HTR-8/SVneo (cell line): Measurements from ENCODE around the gene ITFG1.

Experiments
- DNase-seq: peaks from one replicate; pipeline ENCODE4 v3.0.0; 2011; ENCODE audit warnings: low spot score, mixed read lengths; ENCODE audit not compliant: insufficient read length
- FAIRE-seq: peaks from 2 replicates; lab custom pipeline; 2011; peaks lifted over from hg19 to GRCh38; lab: Jason Lieb, UNC

Gene ITFG1

DNA sequence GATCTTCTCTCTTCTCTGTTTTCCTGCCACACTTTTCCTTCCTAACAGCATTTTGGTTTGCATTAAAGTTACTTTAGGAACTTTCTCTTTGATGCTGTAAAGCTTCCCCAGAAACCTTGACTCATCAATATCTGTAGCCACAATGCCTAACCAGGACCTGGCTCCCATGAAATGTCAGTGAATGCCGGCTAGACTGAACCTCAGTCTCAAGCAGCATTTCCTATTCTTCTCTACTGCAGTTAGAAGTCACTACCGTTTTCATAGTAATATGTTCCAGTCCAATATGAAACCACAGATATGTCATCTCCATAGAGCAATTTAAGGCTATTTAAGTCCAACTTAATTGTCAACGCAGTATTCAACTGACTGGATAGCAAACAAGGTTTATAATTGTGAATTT, 28.9 kb downstream of the ITFG1 start:
- FAIRE-seq = no peak
- no peak for DNase-seq

DNA sequence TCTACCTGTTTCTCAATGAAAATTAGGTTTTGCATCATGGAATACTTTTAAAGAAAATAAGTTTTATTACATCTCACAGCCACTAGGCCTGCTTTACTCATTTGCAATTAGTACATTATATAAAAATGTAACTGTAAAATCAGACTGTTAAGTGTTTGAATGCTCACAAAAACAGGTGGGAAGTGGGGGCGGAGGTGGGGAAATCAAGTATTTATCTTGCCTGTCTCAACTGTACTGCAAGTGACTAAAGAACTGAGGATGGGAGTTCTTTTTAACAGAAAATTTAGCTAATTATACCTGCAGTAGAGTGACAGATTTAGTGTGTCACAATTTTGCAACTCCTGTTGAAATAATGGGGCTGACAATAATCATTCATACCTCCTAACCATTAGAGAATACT, 34.1 kb downstream of the ITFG1 start:
- DNase-seq (no peak), FAIRE-seq (no peak)

DNA sequence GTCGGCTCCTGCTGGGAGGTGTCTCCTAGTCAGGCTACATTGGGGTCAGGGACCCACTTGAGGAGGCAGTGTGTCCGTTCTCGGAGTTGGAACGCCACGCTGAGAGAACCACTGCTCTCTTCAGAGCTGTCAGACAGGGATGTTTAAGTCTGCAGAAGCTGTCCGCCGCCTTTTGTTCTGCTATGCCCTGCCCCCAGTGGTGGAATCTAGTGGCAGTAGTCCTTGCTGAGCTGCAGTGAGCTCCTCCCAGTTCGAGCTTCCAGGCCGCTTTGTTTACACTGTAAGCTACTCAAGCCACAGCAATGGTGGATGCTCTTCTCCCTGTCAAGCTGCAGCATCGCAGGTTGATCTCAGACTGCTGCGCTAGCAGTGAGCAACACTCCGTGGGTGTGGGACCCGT, 36.0 kb downstream of the ITFG1 start:
- DNase-seq (no peak), FAIRE-seq (no peak)

DNA sequence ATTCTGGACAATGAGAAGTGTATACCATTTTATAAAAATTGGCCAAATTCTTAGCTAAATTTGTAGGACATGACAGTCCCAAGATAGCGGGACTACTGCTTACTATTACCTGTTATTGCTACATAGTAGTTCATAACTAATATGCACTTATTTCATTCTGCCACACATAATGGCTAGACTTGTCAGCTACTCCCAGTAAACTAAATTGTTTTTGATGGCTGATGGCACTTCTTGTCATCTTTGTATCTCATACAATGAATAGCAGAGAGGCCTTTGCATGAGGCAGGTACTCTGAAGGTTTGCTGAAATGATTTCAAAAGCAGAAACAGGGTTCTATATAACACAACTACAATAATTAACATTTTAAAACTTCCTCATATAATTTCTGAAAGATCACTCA, 44.0 kb downstream of the ITFG1 start:
- no peak for DNase-seq
- no peak for FAIRE-seq

DNA sequence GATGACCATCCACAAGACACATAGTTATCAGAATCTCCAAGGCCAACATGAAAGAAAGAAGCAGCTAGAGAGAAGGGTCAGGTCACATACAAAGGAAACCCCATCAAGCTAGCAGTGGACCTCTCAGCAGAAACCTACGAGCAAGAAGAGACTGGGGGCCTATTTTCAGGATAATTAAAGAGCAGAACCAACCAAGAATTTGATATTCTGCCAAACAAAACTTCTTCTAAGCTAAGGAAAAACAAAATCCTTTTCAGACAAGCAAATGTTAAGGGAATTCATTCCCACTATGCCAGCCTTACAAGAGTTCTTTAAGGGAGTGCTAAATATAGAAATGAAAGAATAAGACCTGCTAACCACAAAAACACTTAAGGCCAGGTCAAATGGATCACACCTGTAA, 47.8 kb downstream of the ITFG1 start:
- no peak for DNase-seq
- FAIRE-seq = no peak

DNA sequence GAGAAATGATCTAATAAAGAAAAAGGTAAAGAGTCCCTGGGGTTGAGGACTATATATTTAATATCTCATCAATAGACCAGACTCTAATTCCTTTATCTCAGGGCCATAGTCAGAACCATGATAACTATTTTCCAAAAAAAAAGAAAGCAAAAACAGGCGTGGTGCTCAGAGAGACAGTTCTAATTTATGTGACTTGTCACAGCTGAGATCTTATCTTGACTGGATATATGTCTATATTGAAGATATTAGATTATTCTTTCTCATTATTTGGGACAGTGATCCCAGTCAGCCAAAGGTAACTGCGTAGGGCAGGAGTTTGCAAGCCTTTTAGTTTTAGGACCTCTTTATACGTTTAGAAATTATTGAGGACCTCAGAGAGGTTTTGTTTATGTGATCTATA, 52.4 kb downstream of the ITFG1 start:
- no peak for FAIRE-seq
- DNase-seq = no peak

DNA sequence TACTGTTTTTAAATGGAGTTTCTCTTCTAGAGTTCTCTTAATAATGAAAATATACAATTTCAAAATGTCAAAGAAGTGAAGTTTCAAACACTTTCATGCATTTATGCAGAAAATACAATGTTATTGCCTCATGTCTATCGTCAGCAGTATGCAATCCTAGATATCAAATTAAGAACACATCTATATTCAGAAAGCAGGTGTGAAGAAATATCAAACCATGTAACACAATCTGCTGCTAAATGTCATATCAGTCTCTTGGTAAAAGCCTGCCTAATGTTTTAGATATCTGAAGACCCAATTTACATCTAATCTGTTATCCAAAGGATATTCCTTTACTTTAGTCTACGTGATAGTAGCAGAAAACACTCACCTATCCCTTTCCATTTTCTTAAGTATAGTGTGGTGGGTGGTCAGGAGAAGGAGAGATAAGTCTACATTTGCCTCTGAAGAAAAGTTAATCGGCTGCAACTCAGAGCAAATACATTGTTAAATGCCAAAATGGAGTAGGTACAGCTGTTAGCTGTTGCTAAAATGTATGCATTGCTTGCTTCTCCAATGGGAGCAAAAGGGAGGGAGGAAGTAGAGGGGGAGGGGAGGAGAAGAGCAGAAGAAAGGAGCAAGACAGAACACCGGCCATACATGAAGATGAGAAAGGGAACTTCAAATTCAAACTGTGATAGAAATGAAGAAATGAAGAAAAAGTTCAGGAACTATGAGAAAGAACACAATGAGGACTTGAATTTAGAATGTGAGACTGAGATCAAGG, 64.9 kb downstream of the ITFG1 start:
- FAIRE-seq (no peak), DNase-seq (no peak)

DNA sequence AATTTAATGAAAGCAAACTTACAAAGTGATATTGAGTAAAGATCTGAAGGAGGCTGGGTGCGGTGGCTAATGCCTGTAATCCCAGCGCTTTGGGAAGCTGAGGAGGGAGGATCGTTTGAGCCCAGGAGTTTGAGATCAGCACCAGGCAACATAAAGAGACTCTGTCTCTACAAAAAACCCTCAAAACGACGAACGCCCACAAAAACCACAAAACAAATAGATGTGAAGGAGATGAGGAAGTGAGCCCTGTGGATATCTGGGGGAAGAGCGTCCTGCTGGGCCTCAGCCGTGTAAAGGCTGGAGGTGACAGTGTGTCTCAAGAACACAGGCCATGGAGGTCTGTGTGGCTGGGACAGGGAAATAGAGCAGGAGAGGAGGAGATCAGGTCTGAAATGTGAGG, 68.8 kb downstream of the ITFG1 start:
- no peak for FAIRE-seq

DNA sequence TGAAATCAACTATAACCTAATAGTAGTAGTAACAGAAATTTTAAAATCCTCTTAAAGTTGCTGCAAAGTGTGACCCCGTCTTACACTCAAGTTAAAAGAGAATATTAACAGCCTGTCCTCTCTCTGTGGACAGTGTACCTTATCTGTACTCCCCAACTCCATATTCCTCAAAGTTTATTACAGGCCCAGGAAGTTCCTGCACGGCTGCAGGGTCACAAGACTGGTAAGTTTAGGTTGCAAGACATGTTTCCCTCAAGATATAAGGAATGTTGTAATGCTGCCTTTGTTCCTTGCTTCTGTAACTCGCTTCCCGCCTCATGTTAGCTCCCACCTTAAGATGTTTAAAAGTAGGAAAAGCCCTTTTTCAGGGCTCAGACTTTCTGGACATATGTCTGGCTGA, 72.2 kb downstream of the ITFG1 start:
- DNase-seq (no peak), FAIRE-seq (no peak)

More for the DNA sequence above, 68.8 kb downstream of the ITFG1 start:
- DNase-seq = no peak

DNA sequence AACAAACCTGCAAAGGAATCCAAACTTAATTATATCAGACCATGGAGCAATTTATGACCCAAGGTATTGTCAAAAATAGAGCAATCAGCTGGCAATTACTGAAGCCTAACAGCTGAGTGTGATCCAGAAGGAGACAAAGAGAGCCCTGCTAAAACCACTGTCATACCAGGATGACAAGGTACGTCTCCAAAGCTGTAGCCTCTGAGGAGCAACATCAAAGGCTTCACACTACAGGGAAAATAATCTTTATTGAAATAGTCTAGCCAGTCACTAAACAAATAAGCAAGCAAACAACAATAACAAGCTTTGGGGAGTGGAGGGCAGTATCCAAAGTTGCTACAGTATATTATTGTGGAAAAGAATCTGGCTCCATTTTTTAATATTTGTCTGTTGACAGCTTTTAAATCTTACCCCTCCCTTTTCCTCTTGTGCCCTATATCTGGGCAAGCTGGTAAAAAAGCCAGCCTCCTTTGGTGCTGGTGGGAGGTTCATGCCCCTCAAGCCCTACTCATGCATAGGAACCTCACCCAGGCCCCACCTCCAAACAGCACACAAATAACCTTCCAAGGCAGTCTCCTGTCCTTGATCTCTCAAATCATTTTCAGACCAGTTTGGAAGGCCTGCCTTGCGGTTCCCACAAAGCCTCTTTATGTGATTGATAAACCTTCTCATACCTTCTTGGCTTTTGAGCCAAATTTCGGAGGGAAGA, 73.7 kb downstream of the ITFG1 start:
- no peak for FAIRE-seq
- DNase-seq = no peak

DNA sequence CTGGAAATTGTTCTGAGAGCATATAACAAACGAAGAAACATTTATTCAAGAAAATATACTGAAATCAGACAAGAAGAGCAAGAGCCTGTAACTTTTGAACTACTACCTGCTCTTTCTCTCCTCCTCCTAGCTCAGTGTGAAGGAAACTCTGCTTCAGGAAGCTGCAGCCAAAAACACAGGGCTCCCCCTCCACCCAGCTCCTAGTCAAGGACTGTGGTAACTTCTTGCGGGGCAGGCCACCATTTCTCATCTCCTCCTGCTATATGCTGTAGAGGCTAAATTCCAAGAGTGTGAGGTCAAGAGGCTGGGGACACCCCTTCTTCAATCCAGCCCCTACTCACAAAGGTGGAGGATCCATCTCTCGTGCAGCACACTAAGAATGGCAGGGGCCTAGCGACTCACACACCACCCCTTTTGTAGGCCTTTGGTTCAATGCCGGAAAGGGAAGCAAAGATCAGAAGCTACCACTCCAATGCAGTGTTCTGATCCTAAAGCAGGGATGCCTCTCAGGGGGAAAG, 74.6 kb downstream of the ITFG1 start:
- no peak for FAIRE-seq
- no peak for DNase-seq

DNA sequence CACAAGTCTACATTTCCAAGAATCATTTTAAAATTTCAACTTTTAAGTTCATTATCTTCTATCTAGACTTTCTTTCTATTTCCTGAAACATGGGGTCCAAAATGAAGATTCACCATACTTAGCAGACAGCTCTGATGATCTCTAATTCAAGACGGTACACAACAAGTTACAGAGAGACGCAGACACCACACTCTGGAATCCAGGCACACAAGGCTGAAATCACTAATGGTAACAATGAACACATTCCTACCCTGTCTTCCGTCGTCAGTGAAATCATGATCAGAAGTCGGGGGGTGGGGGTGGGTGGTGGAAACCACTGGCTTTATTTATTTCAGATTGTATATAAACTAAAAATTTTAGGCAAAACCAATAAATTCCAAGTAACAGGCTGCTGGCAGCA, 78.5 kb downstream of the ITFG1 start:
- FAIRE-seq (no peak), DNase-seq (no peak)

DNA sequence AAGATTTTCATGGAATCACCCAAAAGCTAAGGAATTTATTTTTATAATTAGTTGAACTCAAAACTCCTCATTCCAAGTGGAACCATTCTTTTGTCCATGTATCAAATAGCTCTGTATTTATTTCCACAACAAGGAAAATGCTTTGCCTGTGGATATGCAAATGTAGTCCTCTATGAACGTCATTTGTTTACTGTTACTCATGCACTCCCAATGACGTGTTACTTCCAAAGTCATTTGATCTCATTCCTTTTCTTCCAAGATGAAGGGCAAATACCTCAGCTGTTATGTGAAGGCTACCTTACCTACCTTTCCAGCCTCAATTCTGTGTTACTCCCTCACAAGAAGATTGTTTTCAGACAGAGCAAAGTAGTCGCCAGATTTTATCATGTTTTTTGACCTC, 83.7 kb downstream of the ITFG1 start:
- no peak for FAIRE-seq

DNA sequence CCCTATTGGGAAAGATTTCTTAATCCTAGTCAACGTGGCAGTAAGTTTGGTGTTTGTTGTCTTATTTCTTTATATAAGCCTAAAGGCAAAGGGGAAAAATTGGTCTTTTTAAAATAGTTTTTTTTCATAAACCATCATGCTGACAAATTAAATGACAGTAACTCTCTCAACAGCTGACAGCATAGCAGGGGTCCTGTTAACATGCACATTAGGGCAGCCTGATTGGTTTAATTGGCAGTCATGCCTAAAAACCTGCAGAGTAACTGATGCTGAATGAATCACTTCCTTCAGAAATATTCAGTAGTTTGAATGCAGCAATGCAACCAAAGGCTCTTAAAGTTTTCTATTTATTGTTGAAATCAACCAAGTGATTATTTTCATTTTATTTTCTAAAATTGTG, 85.4 kb downstream of the ITFG1 start:
- DNase-seq (no peak), FAIRE-seq (no peak)

More for the DNA sequence above, 83.7 kb downstream of the ITFG1 start:
- DNase-seq = no peak

DNA sequence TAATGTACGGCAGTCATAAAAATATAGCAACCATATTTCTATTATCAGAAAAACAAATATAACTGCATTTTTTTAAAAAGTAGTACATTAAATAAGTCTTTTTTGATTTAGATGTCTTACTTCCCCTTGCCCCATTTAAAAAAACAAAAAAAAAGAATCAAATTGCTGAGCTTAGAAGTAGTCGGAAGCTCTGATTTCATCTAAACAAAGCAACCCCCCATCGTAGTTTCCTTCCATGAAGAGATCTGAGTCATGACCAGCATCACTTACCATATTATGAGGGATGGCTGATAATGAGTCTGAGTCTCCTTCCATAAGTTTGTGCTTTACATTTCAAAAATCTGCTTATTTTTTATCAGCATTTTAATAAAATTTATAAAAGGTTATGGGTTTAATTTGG, 86.2 kb downstream of the ITFG1 start:
- no peak for FAIRE-seq
- no peak for DNase-seq

DNA sequence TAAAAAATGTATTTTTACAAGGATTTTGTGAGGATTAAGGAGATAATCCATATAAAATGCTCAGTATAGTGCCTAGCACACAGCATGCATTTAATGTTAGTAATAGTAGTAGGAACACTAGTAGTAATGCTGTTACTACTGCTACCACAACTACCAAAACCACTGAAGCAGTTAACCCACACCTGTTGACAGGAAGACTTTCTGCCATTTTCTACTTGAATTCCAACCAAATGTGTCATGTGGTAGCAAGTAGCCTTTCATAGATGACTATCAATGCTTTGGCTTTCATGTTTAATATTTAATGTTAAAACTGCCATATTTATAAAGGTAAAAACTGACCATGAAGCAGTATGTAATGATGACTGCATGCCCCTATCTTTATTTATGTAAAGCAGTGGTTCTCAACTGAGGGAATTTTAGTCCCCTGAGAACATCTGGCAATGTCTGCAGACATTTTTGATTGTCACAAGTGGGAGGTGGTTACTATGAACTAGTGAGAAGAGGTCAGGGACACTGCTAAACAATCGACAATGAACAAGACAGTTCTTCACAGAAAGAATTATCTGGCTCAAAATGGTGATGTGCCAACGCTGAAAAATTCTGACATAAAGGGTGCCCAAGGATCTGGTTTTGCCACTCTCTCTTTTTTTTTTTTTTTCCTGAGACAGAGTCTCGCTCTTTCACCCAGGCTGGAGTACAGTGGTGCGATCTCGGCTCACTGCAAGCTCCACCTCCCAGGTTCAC, 89.4 kb downstream of the ITFG1 start:
- no peak for DNase-seq
- no peak for FAIRE-seq

DNA sequence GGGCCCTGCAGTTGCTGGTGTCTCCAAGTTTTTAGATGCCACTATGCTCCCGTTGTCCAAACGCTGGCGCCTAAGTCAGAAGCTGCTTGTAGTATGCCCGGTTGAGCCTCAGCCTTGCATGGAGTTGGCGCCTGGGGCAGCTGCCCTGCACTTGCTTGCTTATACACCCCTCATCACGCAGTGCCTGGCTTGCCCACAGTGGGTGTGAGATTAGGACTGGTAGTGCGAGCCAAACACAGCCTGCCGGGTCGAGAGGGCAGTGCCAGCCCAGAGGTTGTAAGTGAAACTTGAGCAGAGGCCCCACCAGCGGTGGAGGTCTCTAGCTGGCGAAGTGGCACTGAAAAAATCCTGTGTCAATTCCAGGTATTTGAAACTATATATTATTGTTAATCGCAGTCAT, 90.3 kb downstream of the ITFG1 start:
- DNase-seq (no peak), FAIRE-seq (no peak)

DNA sequence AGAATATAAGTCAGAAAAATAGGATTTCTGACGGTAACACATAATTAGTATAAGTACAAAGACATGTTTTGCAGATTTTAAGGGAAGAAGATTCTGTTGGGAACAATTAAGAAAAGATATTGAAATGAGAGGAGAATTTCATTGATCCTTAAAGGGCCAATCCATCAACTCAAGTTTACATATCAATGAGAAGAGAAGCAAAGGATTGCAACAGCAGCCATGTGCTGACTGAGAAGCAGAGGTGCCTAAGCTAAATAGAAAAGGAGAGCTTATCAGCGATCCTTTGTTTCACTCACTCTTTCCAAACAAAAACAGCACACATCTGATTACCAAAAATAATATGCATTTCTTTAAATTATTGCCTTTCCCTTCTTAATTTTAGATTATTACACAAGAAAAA, 94.6 kb downstream of the ITFG1 start:
- FAIRE-seq (no peak), DNase-seq (no peak)

DNA sequence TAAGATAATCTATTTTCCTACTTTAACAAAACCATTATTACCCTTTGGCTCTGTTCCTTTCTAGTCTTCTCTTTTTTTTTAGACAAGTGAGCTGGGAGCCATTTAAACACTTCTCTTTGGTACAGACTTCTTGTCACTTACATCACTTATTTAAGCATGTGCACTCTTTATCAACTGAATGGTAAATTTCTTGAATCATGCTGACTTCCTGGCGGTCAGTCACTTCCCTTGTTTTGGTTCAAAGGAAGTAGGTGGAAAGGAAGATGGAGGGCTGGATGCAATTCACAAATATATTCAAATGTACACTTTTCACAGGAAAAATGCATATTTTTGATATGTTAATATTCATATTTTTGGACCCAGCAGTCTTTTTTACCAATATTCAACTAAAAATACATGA, 97.1 kb downstream of the ITFG1 start:
- DNase-seq = no peak
- no peak for FAIRE-seq

DNA sequence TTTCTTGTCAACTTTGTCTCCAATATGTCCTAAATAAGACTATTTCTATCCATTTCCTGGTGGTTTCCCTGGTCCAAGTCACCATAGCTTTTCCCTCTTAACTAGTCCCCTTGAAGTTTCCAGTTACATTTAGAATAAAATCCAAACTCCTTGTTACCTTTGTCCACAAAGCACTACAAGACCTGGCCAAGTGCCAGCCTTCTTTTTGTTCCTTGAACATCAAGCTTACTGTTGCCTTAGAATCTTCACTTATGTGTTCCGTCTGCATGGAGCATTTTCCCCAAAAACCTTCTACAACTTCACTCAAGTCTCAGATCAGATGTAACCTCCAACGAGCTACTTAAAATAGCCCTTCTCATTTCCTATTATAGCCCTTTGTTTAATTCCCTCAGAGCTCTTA, 101.4 kb downstream of the ITFG1 start:
- no peak for DNase-seq
- FAIRE-seq = no peak

DNA sequence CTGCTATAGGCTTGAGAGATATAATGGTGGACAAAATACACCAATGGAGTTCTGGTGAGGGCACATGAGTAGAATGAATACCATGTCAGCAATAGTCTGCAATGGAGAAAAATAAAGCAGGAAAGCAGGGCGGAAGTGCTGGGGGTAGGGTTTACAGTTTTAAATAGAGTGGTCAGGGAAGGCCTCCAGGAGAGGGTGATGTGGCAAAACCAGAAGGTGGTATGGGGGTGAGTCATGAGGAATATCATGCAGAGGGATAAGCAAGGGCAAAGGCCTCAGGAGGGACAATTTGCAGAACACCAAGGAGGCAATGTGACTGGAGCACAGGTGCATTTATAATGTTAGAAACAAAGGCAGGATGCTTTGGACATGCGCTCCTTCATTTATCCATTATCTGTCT, 102.0 kb downstream of the ITFG1 start:
- FAIRE-seq (no peak), DNase-seq (no peak)
